Measurements from ENCODE around the gene KLHL7.

Gene KLHL7

DNA sequence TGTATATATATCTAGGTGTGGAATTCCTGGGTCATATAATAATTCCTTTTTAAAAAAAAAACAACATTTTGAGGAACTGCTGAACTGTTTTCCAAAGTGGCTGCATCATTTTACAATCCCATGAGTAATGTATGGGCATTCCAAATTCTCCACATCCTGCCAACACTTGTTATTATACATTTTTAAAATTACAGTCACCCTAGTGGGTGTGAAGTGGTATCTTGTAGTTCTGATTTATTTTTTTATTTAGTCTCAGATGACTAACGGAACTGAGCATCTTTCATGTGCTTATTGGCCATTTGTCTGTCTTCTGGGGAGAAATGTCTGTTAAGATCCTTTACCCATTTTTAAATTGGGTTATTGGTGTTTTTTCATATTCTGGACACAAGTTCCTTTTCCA lies 12.0 kb upstream of the KLHL7 start:
- Histone ChIP-seq H4K20me1 (ENCODE audit: insufficient read depth, low read length, poor library complexity, severe bottlenecking) (no peaks in the 10 kb centered on the region), H3K27me3 (ENCODE audit: insufficient read depth, low read length, poor library complexity, severe bottlenecking) (no peaks in the 10 kb centered on the region), H3K79me2 (ENCODE audit: insufficient read depth, low read length) (no peaks in the 10 kb centered on the region), H3K9ac (ENCODE audit: low read depth, low read length, poor library complexity, severe bottlenecking) (no peak overlapping the region), H3K9me3 (ENCODE audit: insufficient read depth, low read depth, low read length) (no peaks in the 10 kb centered on the region; the same call in 1 of the 2 replicates), H3K4me1 (ENCODE audit: insufficient read depth, low read length, poor library complexity, severe bottlenecking) (no peaks in the 10 kb centered on the region), H3K9me2 (replicated peaks; ENCODE audit: low read depth, low read length) (no peaks in the 10 kb centered on the region), H3K4me2 (ENCODE audit: low read depth, low read length, poor library complexity, severe bottlenecking) (no peak overlapping the region), H2AFZ (ENCODE audit: low read length) (no peak overlapping the region), H3K4me3 (ENCODE audit: low read length, poor library complexity, severe bottlenecking) (no peak overlapping the region), H3K36me3 (ENCODE audit: insufficient read depth, low read length) (no peaks in the 10 kb centered on the region), H3F3A (ENCODE audit: low read depth) (no peaks in the 10 kb centered on the region)
- TF ChIP-seq, protein P1, sequence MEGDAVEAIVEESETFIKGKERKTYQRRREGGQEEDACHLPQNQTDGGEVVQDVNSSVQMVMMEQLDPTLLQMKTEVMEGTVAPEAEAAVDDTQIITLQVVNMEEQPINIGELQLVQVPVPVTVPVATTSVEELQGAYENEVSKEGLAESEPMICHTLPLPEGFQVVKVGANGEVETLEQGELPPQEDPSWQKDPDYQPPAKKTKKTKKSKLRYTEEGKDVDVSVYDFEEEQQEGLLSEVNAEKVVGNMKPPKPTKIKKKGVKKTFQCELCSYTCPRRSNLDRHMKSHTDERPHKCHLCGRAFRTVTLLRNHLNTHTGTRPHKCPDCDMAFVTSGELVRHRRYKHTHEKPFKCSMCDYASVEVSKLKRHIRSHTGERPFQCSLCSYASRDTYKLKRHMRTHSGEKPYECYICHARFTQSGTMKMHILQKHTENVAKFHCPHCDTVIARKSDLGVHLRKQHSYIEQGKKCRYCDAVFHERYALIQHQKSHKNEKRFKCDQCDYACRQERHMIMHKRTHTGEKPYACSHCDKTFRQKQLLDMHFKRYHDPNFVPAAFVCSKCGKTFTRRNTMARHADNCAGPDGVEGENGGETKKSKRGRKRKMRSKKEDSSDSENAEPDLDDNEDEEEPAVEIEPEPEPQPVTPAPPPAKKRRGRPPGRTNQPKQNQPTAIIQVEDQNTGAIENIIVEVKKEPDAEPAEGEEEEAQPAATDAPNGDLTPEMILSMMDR (conservative IDR thresholded peaks at IDR 0.05; ENCODE audit: low read length) = no peak
- no peak for TF ChIP-seq EZH2phosphoT487 (IDR thresholded peaks at IDR 0.05; ENCODE audit: borderline replicate concordance)

DNA sequence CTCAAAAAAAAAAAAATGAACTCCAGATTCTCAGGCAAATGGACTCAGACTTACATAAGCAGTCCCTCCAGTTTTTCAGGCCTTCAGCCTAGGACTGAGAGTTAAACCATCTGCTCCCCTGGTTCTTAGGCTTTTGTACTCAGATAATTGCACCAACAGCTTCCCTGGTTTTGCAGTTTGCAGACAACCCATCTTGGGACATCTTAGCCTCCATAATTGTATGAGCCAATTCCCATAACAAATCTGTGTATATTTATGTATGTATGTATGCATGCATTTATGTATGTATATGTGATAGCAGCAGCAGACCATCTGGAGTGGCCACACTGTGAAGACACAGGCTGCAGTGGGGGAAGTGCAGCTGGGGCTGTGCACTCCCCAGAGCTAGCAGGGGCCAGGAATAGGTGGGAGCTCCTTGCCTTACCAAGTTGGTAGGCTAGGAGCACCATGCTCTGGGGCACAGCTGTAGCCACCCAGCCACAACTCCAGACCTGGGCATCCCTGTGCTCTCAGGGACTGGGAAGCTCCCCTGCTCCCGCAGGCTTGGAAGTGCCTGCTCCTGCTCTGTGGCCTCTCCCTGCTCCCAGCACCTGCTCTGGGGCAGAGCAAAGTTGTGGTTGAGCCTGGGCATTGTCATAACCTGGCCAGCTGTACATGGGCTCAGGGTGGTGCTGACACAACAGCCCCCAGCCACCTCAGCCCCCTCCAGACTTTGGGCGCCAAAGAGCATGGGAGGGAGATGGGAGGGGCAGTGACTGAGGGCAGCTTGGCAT lies 8.9 kb upstream of the KLHL7 start:
- H2AFZ ChIP-seq (ENCODE audit: low read length) = no peak overlapping the region
- H4K20me1 ChIP-seq (ENCODE audit: insufficient read depth, low read length, poor library complexity, severe bottlenecking) = no peaks in the 10 kb centered on the region
- no peaks in the 10 kb centered on the region for H3K36me3 ChIP-seq (ENCODE audit: insufficient read depth, low read length)
- no peaks in the 10 kb centered on the region for H3F3A ChIP-seq (ENCODE audit: low read depth)
- H3K9me2 ChIP-seq (replicated peaks; ENCODE audit: low read depth, low read length) = no peaks in the 10 kb centered on the region
- H3K27me3 ChIP-seq (ENCODE audit: insufficient read depth, low read length, poor library complexity, severe bottlenecking) = no peaks in the 10 kb centered on the region
- no peak overlapping the region for H3K4me2 ChIP-seq (ENCODE audit: low read depth, low read length, poor library complexity, severe bottlenecking)
- no peaks in the 10 kb centered on the region for H3K4me1 ChIP-seq (ENCODE audit: insufficient read depth, low read length, poor library complexity, severe bottlenecking)
- no peak for TF ChIP-seq EZH2phosphoT487 (IDR thresholded peaks at IDR 0.05; ENCODE audit: borderline replicate concordance)
- TF ChIP-seq, protein P1 (conservative IDR thresholded peaks at IDR 0.05; ENCODE audit: low read length) = no peak
- H3K9me3 ChIP-seq (ENCODE audit: insufficient read depth, low read depth, low read length) = no peaks in the 10 kb centered on the region; the same call in 1 of the 2 replicates
- H3K79me2 ChIP-seq (ENCODE audit: insufficient read depth, low read length) = no peaks in the 10 kb centered on the region
- H3K9ac ChIP-seq (ENCODE audit: low read depth, low read length, poor library complexity, severe bottlenecking) = no peak overlapping the region
- H3K4me3 ChIP-seq (ENCODE audit: low read length, poor library complexity, severe bottlenecking) = no peak overlapping the region

DNA sequence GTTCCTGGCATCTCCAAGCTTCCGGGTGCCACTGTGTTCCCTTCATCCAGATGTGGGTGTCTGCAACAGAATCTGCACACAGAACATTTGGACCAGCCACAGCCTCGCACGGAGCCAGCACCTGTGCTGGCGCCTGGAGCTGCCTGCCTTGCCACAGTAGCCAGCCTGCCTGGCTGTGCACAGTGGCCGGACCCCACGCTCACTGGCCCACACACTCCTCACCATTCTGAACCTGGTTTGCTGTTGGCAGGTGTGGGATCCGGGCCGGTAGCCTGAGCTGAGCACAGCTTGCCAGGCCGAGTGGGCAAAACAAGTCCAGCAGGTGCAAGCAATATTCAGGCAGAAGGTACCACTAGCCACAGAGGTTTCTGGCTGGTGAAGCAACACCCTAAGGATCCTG lies 7.6 kb upstream of the KLHL7 start:
- Histone ChIP-seq H3K4me3 (ENCODE audit: low read length, poor library complexity, severe bottlenecking) (no peak overlapping the region), H2AFZ (ENCODE audit: low read length) (no peak overlapping the region), H3K27me3 (ENCODE audit: insufficient read depth, low read length, poor library complexity, severe bottlenecking) (no peaks in the 10 kb centered on the region), H3F3A (ENCODE audit: low read depth) (no peaks in the 10 kb centered on the region), H3K9ac (ENCODE audit: low read depth, low read length, poor library complexity, severe bottlenecking) (no peak overlapping the region), H4K20me1 (ENCODE audit: insufficient read depth, low read length, poor library complexity, severe bottlenecking) (no peaks in the 10 kb centered on the region), H3K9me2 (replicated peaks; ENCODE audit: low read depth, low read length) (no peaks in the 10 kb centered on the region), H3K79me2 (ENCODE audit: insufficient read depth, low read length) (no peaks in the 10 kb centered on the region), H3K9me3 (ENCODE audit: insufficient read depth, low read depth, low read length) (no peaks in the 10 kb centered on the region; the same call in 1 of the 2 replicates), H3K36me3 (ENCODE audit: insufficient read depth, low read length) (no peaks in the 10 kb centered on the region), H3K4me2 (ENCODE audit: low read depth, low read length, poor library complexity, severe bottlenecking) (no peak overlapping the region), H3K4me1 (ENCODE audit: insufficient read depth, low read length, poor library complexity, severe bottlenecking) (no peaks in the 10 kb centered on the region)
- no peak for TF ChIP-seq EZH2phosphoT487 (IDR thresholded peaks at IDR 0.05; ENCODE audit: borderline replicate concordance)
- TF ChIP-seq, protein P1 (conservative IDR thresholded peaks at IDR 0.05; ENCODE audit: low read length) = no peak

All from Loucy (cell line).